Vagina (tissue), 2 donors: ENCODE measurements around the gene FEM1B. TPM values are rescaled to one million over a fixed set of nuclear protein-coding genes. Genes with fewer than 3 reads are reported as not detected.

Experiments used
- DNase-seq, 2 donors: peaks; one replicate each; pipeline ENCODE4 v3.0.0-alpha.2; 2017; ENCODE audit errors: extremely low spot score in 2 of 2
- H3K27ac ChIP-seq: fragments of 200-600 bp; sonication (generic); one replicate; pipeline ENCODE4 v1.5.1; 2019
- H3K27me3 ChIP-seq: fragments of 200-600 bp; sonication (generic); one replicate; pipeline ENCODE4 v1.5.1; 2019
- H3K36me3 ChIP-seq, 2 donors: fragments of 200-600 bp; sonication (generic); one replicate each; pipeline ENCODE4 v1.5.1; 2017 to 2019
- H3K4me1 ChIP-seq: fragments of 200-600 bp; sonication (generic); one replicate; pipeline ENCODE4 v1.5.1; 2019
- H3K4me3 ChIP-seq, 2 donors: fragments of 200-600 bp; sonication (generic); 1 replicate in 1 of 2; 2 replicates in 1 of 2; pipeline ENCODE4 v1.5.1; 2016 to 2019
- H3K9me3 ChIP-seq: fragments of 200-600 bp; sonication (generic); one replicate; pipeline ENCODE4 v1.5.1; 2019
- POLR2A ChIP-seq, 2 donors: fragments of 450-650 bp; IDR thresholded peaks; one replicate each; pipeline ENCODE4 v1.6.1; 2017; ENCODE audit warnings: antibody characterized with exemption in 2 of 2, mild to moderate bottlenecking in 2 of 2, moderate library complexity in 2 of 2
- POLR2AphosphoS5 ChIP-seq, 2 donors: sonication (generic); formaldehyde crosslinking; IDR thresholded peaks; one replicate each; pipeline ENCODE4 v1.9.0; 2017; ENCODE audit warnings: antibody characterized with exemption in 2 of 2, mild to moderate bottlenecking in 2 of 2, low read depth in 1 of 2; ENCODE audit not compliant: insufficient read depth in 1 of 2
- intact Hi-C: fragments of 100-400 bp; cut with DNase I; formaldehyde crosslinking; loops from one replicate; pipeline ENCODE4 v1.15.1; 2023
- total RNA-seq: library from RNA; depleted of rRNA; stranded (reverse); fragments of >200 nt; gene quantifications from one replicate; pipeline ENCODE4 v1.2.3, GENCODE V29; 2016
- TF ChIP-seq, protein P1 (sequence below), 3 experiments: fragments of 450-650 bp in 2 of 3; fragments of 200-600 bp in 1 of 3; sonication (generic) in 1 of 3; IDR thresholded peaks; one replicate each; pipeline ENCODE4 v1.5.1; 2017 to 2019; ENCODE audit warnings: antibody characterized with exemption in 3 of 3, mild to moderate bottlenecking in 2 of 3, moderate library complexity in 2 of 3

FEM1B gene
- total RNA-seq, 1 donor from 2014 or later = 38.3 TPM

DNA sequence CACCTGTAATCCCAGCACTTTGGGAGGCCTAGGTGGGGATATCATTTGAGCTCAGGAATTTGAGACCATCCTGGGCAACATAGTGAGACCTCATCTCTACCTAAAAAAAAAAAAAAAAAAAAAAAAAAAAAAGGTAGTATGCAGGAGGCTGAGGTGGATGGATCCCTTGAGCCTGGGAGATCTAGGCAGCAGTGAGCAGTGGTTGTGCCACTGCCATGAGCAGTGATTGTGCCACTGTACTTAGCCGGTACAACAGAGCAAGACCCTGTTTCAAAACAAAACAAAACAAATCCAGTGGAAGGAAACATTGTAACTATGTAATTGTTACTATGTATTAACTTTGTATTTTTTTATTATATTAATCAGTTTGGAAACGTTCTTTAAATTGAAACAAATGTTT lies 5.9 kb downstream of the FEM1B start:
- intact Hi-C loops = no loop called here
- Histone ChIP-seq H3K9me3 (no peaks in the 10 kb centered on the region), H3K4me3 (no peak overlapping the region), H3K4me1 (peaks cover 84% of the 10 kb centered on the region), H3K27me3 (no peaks in the 10 kb centered on the region), H3K36me3 (peaks cover 0 to 11% of the 10 kb centered on the region in 2 donors), H3K27ac (no peak overlapping the region)
- DNase-seq = no peak
- no peak for TF ChIP-seq POLR2AphosphoS5 (IDR thresholded peaks at IDR 0.05; ENCODE audit: insufficient read depth in 1 of 2, low read depth in 1 of 2)
- TF ChIP-seq, protein P1, sequence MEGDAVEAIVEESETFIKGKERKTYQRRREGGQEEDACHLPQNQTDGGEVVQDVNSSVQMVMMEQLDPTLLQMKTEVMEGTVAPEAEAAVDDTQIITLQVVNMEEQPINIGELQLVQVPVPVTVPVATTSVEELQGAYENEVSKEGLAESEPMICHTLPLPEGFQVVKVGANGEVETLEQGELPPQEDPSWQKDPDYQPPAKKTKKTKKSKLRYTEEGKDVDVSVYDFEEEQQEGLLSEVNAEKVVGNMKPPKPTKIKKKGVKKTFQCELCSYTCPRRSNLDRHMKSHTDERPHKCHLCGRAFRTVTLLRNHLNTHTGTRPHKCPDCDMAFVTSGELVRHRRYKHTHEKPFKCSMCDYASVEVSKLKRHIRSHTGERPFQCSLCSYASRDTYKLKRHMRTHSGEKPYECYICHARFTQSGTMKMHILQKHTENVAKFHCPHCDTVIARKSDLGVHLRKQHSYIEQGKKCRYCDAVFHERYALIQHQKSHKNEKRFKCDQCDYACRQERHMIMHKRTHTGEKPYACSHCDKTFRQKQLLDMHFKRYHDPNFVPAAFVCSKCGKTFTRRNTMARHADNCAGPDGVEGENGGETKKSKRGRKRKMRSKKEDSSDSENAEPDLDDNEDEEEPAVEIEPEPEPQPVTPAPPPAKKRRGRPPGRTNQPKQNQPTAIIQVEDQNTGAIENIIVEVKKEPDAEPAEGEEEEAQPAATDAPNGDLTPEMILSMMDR (IDR thresholded peaks at IDR 0.05) = no peak
- TF ChIP-seq POLR2A (IDR thresholded peaks at IDR 0.05) = no peak

DNA sequence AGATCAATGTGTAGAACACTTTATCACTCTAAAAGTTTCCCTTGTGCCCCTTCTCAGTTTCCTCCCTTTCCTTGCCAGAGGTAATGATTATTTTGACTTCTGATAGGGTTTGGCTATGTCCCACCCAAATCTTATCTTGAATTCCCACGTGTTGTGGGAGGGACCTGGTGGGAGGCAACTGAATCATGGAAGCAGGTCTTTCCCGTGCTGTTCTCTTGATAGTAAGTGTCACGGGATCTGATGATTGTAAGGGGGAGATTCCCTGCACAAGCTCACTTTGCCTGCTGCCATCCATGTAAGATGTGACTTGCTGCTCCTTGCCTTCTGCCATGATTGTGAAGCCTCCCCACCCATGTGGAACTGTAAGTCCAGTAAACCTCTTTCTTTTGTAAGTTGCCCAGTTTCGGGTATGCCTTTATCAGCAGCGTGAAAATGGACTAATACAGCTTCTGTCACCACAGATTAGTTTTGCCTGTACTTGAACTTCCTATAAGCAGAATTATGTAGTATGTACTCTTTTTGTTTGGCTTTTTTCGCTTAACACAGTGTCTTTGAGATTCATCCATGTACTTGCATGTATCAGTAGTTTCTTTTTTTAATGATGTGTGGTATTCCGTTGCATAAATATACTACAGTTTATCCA lies 7.2 kb downstream of the FEM1B start:
- Histone ChIP-seq H3K27me3 (no peaks in the 10 kb centered on the region), H3K36me3 (peaks cover 0 to 14% of the 10 kb centered on the region in 2 donors), H3K4me3 (no peak overlapping the region), H3K27ac (no peak overlapping the region), H3K9me3 (no peaks in the 10 kb centered on the region), H3K4me1 (peaks cover 91% of the 10 kb centered on the region)
- intact Hi-C loops = no loop called here
- DNase-seq = no peak
- TF ChIP-seq POLR2AphosphoS5 (IDR thresholded peaks at IDR 0.05; ENCODE audit: insufficient read depth in 1 of 2, low read depth in 1 of 2) (no peak), POLR2A (IDR thresholded peaks at IDR 0.05) (no peak)
- TF ChIP-seq, protein P1 (IDR thresholded peaks at IDR 0.05) = no peak

DNA sequence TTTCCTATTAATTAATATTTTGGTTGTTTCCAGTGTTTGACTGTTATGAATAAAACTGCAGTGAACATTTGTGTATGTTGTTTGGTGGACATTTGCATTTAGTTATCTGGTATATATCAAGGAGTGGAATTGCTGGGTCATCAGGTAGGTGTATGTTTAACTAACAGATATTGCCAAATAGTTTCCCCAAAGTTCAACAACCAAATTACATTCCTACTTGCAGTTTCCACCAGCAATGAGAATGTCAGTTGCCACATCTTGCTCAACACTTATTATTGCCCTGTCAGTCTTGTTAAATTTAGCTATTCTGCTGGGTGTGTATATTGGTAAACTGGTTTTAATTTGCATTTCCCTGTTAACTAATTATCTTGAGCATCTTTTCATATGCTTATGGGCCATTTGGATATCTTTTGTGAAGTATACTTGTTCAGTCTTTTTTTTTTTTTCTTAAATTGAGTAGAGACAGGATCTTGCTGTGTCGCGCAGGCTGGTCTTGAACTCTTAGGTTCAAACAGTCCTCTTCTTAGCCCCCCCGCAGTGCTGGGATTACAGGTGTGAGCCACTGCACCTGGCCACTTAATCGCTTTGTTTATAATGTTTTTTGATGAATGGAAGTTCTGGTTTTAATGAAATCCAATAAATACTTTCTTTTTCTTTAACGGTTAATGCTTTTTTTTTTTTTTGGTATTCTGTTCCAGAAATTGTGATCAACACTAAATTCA lies 7.9 kb downstream of the FEM1B start:
- intact Hi-C loops = no loop called here
- Histone ChIP-seq H3K36me3 (peaks cover 0 to 21% of the 10 kb centered on the region in 2 donors), H3K9me3 (no peaks in the 10 kb centered on the region), H3K4me3 (no peak overlapping the region), H3K27ac (no peak overlapping the region), H3K4me1 (peaks cover 84% of the 10 kb centered on the region), H3K27me3 (no peaks in the 10 kb centered on the region)
- no peak for DNase-seq
- TF ChIP-seq POLR2A (IDR thresholded peaks at IDR 0.05) (no peak), POLR2AphosphoS5 (IDR thresholded peaks at IDR 0.05; ENCODE audit: insufficient read depth in 1 of 2, low read depth in 1 of 2) (no peak)
- TF ChIP-seq, protein P1 (IDR thresholded peaks at IDR 0.05) = no peak

DNA sequence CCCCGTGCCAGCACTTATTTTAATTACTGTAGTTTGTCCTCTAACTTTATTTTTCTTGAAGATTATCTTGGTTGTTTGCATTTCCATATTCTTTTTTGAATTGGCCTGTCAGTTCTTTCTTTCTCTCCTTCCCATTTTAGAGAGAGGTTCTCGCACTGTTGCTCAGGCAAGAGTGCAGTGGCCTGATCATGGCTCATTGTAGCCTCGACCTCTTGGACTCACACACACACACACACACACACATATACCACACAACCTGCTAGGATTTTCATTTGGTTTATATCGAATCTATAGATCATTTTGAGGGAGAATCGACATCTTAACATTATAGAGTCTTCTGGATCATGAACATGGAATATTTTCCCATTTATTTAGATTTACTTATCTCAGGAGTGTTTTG lies 8.7 kb downstream of the FEM1B start:
- DNase-seq = no peak
- Histone ChIP-seq H3K4me3 (no peak overlapping the region), H3K36me3 (peaks cover 0 to 29% of the 10 kb centered on the region in 2 donors), H3K27ac (no peak overlapping the region), H3K27me3 (no peaks in the 10 kb centered on the region), H3K4me1 (peaks cover 76% of the 10 kb centered on the region), H3K9me3 (no peaks in the 10 kb centered on the region)
- intact Hi-C loops = no loop called here
- no peak for TF ChIP-seq POLR2AphosphoS5 (IDR thresholded peaks at IDR 0.05; ENCODE audit: insufficient read depth in 1 of 2, low read depth in 1 of 2)
- no peak for TF ChIP-seq POLR2A (IDR thresholded peaks at IDR 0.05)
- TF ChIP-seq, protein P1 (IDR thresholded peaks at IDR 0.05) = no peak

DNA sequence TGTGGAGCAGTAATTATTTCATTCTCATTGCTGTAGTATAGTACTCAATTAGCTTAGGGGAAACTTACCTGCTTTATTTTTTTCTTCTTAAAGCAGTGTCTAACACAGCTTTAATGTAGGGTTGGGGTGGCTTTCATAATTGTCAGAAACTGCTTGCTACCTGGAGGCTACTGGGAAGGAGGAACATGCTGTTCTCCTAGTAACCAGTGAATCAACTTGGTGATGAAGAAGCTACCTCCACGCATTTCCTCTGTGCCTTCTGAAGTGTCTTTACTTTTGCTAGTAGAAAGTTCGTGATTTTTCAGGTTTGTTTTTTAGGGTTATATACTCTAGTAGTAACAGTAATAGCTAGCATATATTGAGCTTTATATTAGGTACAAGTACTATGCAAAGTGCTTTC lies 11.5 kb downstream of the FEM1B start:
- H3K4me1 ChIP-seq = peaks cover 53% of the 10 kb centered on the region
- no peaks in the 10 kb centered on the region for H3K9me3 ChIP-seq
- no peak for DNase-seq
- no peak overlapping the region for H3K4me3 ChIP-seq
- H3K36me3 ChIP-seq = peaks cover 0 to 27% of the 10 kb centered on the region in 2 donors
- no peak overlapping the region for H3K27ac ChIP-seq
- TF ChIP-seq POLR2AphosphoS5 (IDR thresholded peaks at IDR 0.05; ENCODE audit: insufficient read depth in 1 of 2, low read depth in 1 of 2) (no peak), POLR2A (IDR thresholded peaks at IDR 0.05) (no peak)
- TF ChIP-seq, protein P1 (IDR thresholded peaks at IDR 0.05) = no peak
- H3K27me3 ChIP-seq = no peaks in the 10 kb centered on the region
- intact Hi-C loops = no loop called here
